ENCODE measurements around the gene PPP1R7.

PPP1R7 gene

DNA sequence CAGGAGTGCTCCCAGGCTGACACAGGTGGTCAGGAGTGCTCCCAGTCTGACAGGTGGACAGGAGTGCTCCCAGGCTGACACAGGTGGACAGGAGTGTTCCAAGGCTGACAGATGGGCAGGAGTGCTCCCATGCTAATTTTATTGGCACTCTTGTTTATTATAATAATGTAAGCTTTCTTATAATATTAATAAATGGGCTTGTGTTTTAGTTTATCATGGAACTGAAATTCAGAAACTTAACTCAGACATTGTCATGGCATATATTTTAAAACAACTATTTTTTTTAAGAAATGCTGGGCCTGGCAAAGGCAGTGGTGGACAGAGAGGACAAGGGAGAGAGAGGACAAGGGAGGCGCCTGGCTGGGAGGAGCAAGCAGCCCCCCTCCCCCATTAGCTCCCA lies 56.9 kb downstream of the PPP1R7 start:
- POLR2A ChIA-PET, result no interaction called here

DNA sequence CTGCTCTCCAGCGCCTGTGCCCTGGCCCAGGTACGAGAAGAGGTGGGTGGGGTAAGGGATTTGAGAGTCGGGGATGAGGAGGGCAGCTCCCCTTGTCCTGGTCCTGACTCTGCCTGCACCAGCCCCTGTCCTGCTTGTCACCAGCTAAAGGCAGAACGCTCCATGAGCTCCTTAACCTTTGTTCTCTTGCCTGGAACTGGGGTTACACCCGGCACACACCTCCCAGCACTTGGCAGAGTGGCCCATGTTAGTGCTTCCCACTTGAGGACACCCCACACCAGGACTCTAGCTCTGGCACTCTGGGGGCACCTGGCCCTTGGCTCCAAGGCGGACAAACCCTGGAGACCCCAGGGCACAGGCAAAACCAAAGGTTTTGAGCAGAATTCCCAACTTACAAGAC lies 57.4 kb downstream of the PPP1R7 start:
- no peaks in the 10 kb centered on the region for H3K4me1 ChIP-seq (ENCODE audit: control insufficient read depth, insufficient read depth, low read length)
- H3K27ac ChIP-seq (ENCODE audit: extremely low read depth, low read depth, low read length), result no peak overlapping the region
- CTCF ChIA-PET, result interaction anchor here (0.7 kb wide), 1 partner anchor 8 kb away, joined by 3 read pairs; no protein-coding TSS in a partner anchor
- no peaks in the 10 kb centered on the region for H3K9me3 ChIP-seq (ENCODE audit: control insufficient read depth, insufficient read depth, low read depth, low read length)
- no peak overlapping the region for H3K4me3 ChIP-seq (ENCODE audit: low read depth, low read length)
- no peaks in the 10 kb centered on the region for H3K36me3 ChIP-seq (ENCODE audit: control insufficient read depth in 2 of 2, insufficient read depth in 1 of 2, low read length in 2 of 2)
- POLR2A ChIA-PET, result no interaction called here
- TF ChIP-seq ZNF600 (tag by site-specific recombination; IDR thresholded peaks at IDR 0.05) (0 out of 2 replicates have a peak, but pooled peaks have one; percentile 39), HOXC10 (CRISPR knock-in tag; IDR thresholded peaks at IDR 0.05) (no peak), KLF8 (tag by site-specific recombination; IDR thresholded peaks at IDR 0.05) (no peak)

More for the DNA sequence above, 56.9 kb downstream of the PPP1R7 start:
- no peaks in the 10 kb centered on the region for H3K36me3 ChIP-seq (ENCODE audit: control insufficient read depth in 2 of 2, insufficient read depth in 1 of 2, low read length in 2 of 2)
- H3K4me3 ChIP-seq (ENCODE audit: low read depth, low read length), result no peak overlapping the region
- CTCF ChIA-PET, result interaction anchor here (0.7 kb wide), 1 partner anchor 9 kb away, joined by 3 read pairs; no protein-coding TSS in a partner anchor
- H3K9me3 ChIP-seq (ENCODE audit: control insufficient read depth, insufficient read depth, low read depth, low read length), result no peaks in the 10 kb centered on the region
- H3K27ac ChIP-seq (ENCODE audit: extremely low read depth, low read depth, low read length), result no peak overlapping the region
- TF ChIP-seq SCRT2 (tag by site-specific recombination; IDR thresholded peaks at IDR 0.05) (no peak), ZSCAN23 (tag by site-specific recombination; IDR thresholded peaks at IDR 0.05) (no peak), TCF7L2 (IDR thresholded peaks at IDR 0.05; ENCODE audit: borderline replicate concordance, low read depth, low read length) (no peak), ZNF677 (tag by site-specific recombination; IDR thresholded peaks at IDR 0.05) (no peak), ZNF121 (tag by site-specific recombination; IDR thresholded peaks at IDR 0.05) (no peak), ZNF654 (tag by site-specific recombination; IDR thresholded peaks at IDR 0.05; ENCODE audit: low read depth) (no peak), KLF10 (tag by site-specific recombination; IDR thresholded peaks at IDR 0.05) (no peak)
- TF ChIP-seq, protein P1, sequence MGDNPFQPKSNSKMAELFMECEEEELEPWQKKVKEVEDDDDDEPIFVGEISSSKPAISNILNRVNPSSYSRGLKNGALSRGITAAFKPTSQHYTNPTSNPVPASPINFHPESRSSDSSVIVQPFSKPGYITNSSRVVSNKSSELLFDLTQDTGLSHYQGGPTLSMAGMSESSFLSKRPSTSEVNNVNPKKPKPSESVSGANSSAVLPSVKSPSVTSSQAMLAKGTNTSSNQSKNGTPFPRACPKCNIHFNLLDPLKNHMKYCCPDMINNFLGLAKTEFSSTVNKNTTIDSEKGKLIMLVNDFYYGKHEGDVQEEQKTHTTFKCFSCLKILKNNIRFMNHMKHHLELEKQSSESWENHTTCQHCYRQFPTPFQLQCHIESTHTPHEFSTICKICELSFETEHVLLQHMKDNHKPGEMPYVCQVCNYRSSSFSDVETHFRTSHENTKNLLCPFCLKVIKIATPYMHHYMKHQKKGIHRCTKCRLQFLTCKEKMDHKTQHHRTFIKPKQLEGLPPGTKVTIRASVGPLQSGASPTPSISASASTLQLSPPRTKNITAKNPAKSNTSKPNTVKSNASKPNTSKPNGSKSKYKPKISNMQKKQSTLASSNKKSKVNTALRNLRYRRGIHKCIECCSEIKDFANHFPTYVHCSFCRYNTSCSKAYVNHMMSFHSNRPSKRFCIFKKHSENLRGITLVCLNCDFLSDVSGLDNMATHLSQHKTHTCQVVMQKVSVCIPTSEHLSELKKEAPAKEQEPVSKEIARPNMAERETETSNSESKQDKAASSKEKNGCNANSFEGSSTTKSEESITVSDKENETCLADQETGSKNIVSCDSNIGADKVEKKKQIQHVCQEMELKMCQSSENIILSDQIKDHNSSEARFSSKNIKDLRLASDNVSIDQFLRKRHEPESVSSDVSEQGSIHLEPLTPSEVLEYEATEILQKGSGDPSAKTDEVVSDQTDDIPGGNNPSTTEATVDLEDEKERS (tag by site-specific recombination; IDR thresholded peaks at IDR 0.05), result no peak
- TF ChIP-seq, protein P2, sequence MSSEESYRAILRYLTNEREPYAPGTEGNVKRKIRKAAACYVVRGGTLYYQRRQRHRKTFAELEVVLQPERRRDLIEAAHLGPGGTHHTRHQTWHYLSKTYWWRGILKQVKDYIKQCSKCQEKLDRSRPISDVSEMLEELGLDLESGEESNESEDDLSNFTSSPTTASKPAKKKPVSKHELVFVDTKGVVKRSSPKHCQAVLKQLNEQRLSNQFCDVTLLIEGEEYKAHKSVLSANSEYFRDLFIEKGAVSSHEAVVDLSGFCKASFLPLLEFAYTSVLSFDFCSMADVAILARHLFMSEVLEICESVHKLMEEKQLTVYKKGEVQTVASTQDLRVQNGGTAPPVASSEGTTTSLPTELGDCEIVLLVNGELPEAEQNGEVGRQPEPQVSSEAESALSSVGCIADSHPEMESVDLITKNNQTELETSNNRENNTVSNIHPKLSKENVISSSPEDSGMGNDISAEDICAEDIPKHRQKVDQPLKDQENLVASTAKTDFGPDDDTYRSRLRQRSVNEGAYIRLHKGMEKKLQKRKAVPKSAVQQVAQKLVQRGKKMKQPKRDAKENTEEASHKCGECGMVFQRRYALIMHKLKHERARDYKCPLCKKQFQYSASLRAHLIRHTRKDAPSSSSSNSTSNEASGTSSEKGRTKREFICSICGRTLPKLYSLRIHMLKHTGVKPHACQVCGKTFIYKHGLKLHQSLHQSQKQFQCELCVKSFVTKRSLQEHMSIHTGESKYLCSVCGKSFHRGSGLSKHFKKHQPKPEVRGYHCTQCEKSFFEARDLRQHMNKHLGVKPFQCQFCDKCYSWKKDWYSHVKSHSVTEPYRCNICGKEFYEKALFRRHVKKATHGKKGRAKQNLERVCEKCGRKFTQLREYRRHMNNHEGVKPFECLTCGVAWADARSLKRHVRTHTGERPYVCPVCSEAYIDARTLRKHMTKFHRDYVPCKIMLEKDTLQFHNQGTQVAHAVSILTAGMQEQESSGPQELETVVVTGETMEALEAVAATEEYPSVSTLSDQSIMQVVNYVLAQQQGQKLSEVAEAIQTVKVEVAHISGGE (tag by site-specific recombination; conservative IDR thresholded peaks at IDR 0.05; ENCODE audit: low read depth), result no peak
- TF ChIP-seq, protein P3, sequence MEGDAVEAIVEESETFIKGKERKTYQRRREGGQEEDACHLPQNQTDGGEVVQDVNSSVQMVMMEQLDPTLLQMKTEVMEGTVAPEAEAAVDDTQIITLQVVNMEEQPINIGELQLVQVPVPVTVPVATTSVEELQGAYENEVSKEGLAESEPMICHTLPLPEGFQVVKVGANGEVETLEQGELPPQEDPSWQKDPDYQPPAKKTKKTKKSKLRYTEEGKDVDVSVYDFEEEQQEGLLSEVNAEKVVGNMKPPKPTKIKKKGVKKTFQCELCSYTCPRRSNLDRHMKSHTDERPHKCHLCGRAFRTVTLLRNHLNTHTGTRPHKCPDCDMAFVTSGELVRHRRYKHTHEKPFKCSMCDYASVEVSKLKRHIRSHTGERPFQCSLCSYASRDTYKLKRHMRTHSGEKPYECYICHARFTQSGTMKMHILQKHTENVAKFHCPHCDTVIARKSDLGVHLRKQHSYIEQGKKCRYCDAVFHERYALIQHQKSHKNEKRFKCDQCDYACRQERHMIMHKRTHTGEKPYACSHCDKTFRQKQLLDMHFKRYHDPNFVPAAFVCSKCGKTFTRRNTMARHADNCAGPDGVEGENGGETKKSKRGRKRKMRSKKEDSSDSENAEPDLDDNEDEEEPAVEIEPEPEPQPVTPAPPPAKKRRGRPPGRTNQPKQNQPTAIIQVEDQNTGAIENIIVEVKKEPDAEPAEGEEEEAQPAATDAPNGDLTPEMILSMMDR (tag by site-specific recombination; IDR thresholded peaks at IDR 0.05), result no peak
- H3K4me1 ChIP-seq (ENCODE audit: control insufficient read depth, insufficient read depth, low read length), result no peaks in the 10 kb centered on the region

DNA sequence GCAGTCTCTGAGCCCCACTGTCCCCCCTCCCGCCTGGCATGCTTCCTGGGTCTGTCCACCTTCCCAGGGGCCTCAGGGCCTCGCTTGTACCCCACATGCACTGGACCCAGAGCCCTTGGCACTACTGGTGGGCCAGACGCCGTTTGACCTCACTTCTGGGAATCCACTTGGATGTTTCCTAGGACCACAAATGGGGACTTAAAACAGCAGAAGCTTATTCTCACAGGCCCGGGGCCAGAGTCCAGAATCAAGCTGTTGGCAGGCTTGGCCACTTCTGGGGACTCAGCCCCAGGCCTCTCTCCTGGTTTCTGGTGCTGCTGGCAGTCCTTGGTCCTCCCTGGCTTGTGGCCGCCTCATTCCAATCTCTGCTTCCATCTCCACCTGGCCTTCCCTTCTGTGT lies 57.8 kb downstream of the PPP1R7 start:
- POLR2A ChIA-PET, result no interaction called here
- H3K27ac ChIP-seq (ENCODE audit: extremely low read depth, low read depth, low read length), result no peak overlapping the region
- H3K4me1 ChIP-seq (ENCODE audit: control insufficient read depth, insufficient read depth, low read length), result no peaks in the 10 kb centered on the region
- H3K36me3 ChIP-seq (ENCODE audit: control insufficient read depth in 2 of 2, insufficient read depth in 1 of 2, low read length in 2 of 2), result no peaks in the 10 kb centered on the region
- CTCF ChIA-PET, result no interaction called here
- no peaks in the 10 kb centered on the region for H3K9me3 ChIP-seq (ENCODE audit: control insufficient read depth, insufficient read depth, low read depth, low read length)
- no peak overlapping the region for H3K4me3 ChIP-seq (ENCODE audit: low read depth, low read length)
- TF ChIP-seq ZNF549 (tag by site-specific recombination; IDR thresholded peaks at IDR 0.05) (no peak), GFI1B (tag by site-specific recombination; IDR thresholded peaks at IDR 0.05) (no peak), ZNF423 (tag by site-specific recombination; IDR thresholded peaks at IDR 0.05) (no peak), ZFP37 (tag by site-specific recombination; IDR thresholded peaks at IDR 0.05) (no peak), ZNF140 (tag by site-specific recombination; IDR thresholded peaks at IDR 0.05) (no peak), GLI2 (tag by site-specific recombination; IDR thresholded peaks at IDR 0.05; ENCODE audit: borderline replicate concordance, low read depth) (no peak), ZNF214 (tag by site-specific recombination; IDR thresholded peaks at IDR 0.05; ENCODE audit: borderline replicate concordance) (no peak), ZNF76 (tag by site-specific recombination; IDR thresholded peaks at IDR 0.05; ENCODE audit: borderline replicate concordance, low read depth) (no peak), SETDB1 (IDR thresholded peaks at IDR 0.05; ENCODE audit: insufficient read length, low read length) (no peak), ZNF621 (tag by site-specific recombination; IDR thresholded peaks at IDR 0.05) (no peak)
- TF ChIP-seq, protein P4, sequence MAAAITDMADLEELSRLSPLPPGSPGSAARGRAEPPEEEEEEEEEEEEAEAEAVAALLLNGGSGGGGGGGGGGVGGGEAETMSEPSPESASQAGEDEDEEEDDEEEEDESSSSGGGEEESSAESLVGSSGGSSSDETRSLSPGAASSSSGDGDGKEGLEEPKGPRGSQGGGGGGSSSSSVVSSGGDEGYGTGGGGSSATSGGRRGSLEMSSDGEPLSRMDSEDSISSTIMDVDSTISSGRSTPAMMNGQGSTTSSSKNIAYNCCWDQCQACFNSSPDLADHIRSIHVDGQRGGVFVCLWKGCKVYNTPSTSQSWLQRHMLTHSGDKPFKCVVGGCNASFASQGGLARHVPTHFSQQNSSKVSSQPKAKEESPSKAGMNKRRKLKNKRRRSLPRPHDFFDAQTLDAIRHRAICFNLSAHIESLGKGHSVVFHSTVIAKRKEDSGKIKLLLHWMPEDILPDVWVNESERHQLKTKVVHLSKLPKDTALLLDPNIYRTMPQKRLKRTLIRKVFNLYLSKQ (tag by site-specific recombination; IDR thresholded peaks at IDR 0.05; ENCODE audit: borderline replicate concordance), result no peak
